ENCODE measurements around the gene USP47. TPM values are rescaled to one million over a fixed set of nuclear protein-coding genes. Genes with fewer than 3 reads are reported as not detected.
A peak's percentile ranks its signal among the peaks of the same experiment; 100 is the strongest.

The USP47 gene
- total RNA-seq, 1 donor from 2014 or later: 54.0 TPM

- no peaks in the 10 kb centered on the region for H3K27me3 ChIP-seq (ENCODE audit: control insufficient read depth, insufficient read depth, low read length)
- FAIRE-seq (peak; percentile 76), DNase-seq (ENCODE audit: low read depth) (no peak)
- H3K4me3 ChIP-seq (ENCODE audit: low read depth, low read length): no peak overlapping the region
- peaks cover 5% of the 10 kb centered on the region for H3K36me3 ChIP-seq (ENCODE audit: control insufficient read depth, insufficient read depth, low read length)
- no peak for TF ChIP-seq CTCF (IDR thresholded peaks at IDR 0.05; ENCODE audit: insufficient read depth, low read length, severe bottlenecking)
These were observed 124.0 kb downstream of the USP47 start for GRCh38 chr11:11965656-11966353.

GRCh38 chr11:11966354-11966741 is 124.6 kb downstream of the USP47 start:
- no peak for DNase-seq (ENCODE audit: low read depth)
- no peak for TF ChIP-seq CTCF (IDR thresholded peaks at IDR 0.05; ENCODE audit: insufficient read depth, low read length, severe bottlenecking)
- H3K36me3 ChIP-seq (ENCODE audit: control insufficient read depth, insufficient read depth, low read length): peaks cover 5% of the 10 kb centered on the region
- H3K27me3 ChIP-seq (ENCODE audit: control insufficient read depth, insufficient read depth, low read length): no peaks in the 10 kb centered on the region
- no peak for FAIRE-seq
- H3K4me3 ChIP-seq (ENCODE audit: low read depth, low read length): no peak overlapping the region

GRCh38 chr11:11966826-11967668 is 125.3 kb downstream of the USP47 start:
- peak; percentile 76 for FAIRE-seq
- H3K27me3 ChIP-seq (ENCODE audit: control insufficient read depth, insufficient read depth, low read length): no peaks in the 10 kb centered on the region
- H3K36me3 ChIP-seq (ENCODE audit: control insufficient read depth, insufficient read depth, low read length): peaks cover 5% of the 10 kb centered on the region
- peak; percentile 30 for DNase-seq (ENCODE audit: low read depth)
- no peak overlapping the region for H3K4me3 ChIP-seq (ENCODE audit: low read depth, low read length)
- peak; percentile 84 for TF ChIP-seq CTCF (IDR thresholded peaks at IDR 0.05; ENCODE audit: insufficient read depth, low read length, severe bottlenecking)

GRCh38 chr11:11967669-11968510 is 126.1 kb downstream of the USP47 start:
- FAIRE-seq: no peak
- Histone ChIP-seq H3K4me3 (ENCODE audit: low read depth, low read length) (no peak overlapping the region), H3K36me3 (ENCODE audit: control insufficient read depth, insufficient read depth, low read length) (peaks cover 5% of the 10 kb centered on the region)

More at GRCh38 chr11:11967669-11968510, 126.1 kb downstream of the USP47 start:
- no peaks in the 10 kb centered on the region for H3K27me3 ChIP-seq (ENCODE audit: control insufficient read depth, insufficient read depth, low read length)
- no peak for DNase-seq (ENCODE audit: low read depth)
- no peak for TF ChIP-seq CTCF (IDR thresholded peaks at IDR 0.05; ENCODE audit: insufficient read depth, low read length, severe bottlenecking)

All from bronchial epithelial cell (primary cell).